Measurements from ENCODE around the gene MT1X.

MT1X gene

GRCh38 chr16:56679818-56680217 is 2.5 kb upstream of the MT1X start:
- no peak for DNase-seq

- no peak for DNase-seq
These were observed 580 bp downstream of the MT1X start for GRCh38 chr16:56682703-56683397.

DNA sequence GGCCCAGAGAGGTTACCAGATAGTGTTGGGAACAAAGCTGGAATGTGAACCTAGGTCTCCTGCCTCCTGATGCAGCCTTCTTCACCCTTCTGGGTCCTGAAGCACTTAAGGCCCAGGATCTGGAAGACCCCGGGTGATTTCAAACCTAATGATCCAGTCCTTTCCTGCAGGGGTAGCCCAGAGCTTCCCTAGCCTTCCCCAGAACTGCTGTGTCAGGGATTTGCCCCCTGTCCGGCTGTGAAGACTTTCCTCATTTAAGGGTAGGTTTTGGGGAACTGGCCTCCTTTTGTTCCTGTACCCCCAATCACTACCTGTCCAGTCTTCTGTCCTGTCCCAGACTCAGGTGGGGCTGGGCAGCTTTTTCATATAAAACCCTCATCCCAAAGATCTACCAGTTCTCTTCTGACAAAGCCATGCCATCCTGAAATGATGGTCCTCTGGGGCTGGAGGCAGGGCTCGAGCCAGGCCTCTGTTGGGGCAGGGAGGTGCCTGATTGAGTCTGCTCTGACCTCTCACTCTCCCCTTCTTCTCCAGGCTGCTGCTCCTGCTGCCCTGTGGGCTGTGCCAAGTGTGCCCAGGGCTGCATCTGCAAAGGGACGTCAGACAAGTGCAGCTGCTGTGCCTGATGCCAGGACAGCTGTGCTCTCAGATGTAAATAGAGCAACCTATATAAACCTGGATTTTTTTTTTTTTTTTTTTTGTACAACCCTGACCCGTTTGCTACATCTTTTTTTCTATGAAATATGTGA is 1.3 kb downstream of the MT1X start:
- no peak for DNase-seq

DNA sequence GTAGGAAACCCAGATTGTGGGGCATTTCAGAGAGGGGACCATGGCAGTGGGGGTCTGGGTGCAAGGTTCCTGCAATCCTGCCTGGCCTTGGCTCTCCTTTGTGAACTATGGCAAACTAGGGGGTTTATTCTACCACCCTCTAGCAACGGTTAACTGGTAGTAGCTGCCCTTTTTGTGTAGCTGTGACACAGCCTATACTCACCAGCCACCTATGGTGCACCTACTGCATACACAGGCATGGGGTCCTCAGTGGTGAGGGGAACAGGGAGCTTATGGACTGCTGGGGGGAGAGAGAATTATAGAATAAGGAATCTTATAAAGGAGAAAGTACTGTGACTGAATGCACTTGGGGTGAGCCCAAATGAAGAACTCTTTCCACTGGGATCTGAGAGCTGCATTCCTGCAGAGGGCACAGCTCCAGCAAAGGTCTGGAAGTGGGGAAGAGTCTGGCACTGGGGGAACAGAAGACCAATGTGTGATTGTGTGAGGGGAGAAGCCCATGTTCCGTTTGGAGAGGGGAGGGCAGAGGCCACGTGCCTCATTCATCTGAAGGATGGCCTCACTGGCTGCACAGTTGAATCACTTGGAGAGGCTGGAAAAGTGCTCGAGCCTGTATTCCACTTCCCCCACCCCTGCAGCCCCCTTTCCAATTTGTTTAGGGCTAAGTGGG is 2.1 kb downstream of the MT1X start:
- DNase-seq: no peak

- DNase-seq: no peak
These were observed 2.8 kb downstream of the MT1X start for GRCh38 chr16:56684926-56685590.

- no peak for DNase-seq
These were observed 4.5 kb downstream of the MT1X start for GRCh38 chr16:56686758-56687157.

GRCh38 chr16:56688762-56689161 is 6.5 kb downstream of the MT1X start:
- DNase-seq: peak; percentile 23

GRCh38 chr16:56689171-56689570 is 6.9 kb downstream of the MT1X start:
- peak; percentile 23 for DNase-seq

- no peak for DNase-seq
These were observed 8.3 kb downstream of the MT1X start for GRCh38 chr16:56690420-56691122.

GRCh38 chr16:56691885-56692284 is 9.6 kb downstream of the MT1X start:
- DNase-seq: no peak

GRCh38 chr16:56695246-56695645 is 13.0 kb downstream of the MT1X start:
- no peak for DNase-seq

DNA sequence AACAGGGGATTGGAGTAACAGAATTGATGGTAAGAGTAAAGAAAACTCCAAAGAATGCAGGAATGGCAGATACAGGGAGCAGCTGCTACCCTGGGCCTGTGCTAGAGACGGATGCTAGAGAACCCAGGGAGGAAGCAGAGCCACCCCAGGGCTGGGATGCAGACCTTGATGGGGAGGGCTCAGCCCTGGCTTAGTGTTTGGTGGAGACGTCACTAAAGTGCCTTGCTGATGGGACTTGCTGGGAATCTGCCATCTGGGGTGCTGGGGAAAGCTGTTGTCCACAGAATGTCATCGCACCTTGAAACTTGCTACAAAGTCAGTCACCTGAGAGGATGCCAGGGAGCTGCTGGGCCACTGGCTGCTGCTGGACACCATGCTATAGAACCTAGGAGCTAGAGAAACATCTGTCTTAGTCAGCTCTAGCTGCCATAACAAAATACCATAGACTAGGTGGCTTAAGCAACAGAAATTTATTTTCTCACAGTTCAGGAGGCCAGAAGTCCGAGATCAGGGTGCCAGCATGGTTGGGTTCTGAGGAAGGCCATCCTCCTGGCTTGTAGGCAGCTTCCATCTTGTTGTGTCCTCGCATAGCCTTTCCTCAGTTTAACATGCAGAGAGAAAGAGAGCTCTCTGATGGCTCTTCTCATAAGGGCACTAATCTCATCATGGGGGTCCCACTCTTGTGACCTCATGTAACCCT is 15.3 kb downstream of the MT1X start:
- no peak for DNase-seq

- DNase-seq: no peak
These were observed 17.9 kb downstream of the MT1X start for GRCh38 chr16:56700195-56700594.

DNA sequence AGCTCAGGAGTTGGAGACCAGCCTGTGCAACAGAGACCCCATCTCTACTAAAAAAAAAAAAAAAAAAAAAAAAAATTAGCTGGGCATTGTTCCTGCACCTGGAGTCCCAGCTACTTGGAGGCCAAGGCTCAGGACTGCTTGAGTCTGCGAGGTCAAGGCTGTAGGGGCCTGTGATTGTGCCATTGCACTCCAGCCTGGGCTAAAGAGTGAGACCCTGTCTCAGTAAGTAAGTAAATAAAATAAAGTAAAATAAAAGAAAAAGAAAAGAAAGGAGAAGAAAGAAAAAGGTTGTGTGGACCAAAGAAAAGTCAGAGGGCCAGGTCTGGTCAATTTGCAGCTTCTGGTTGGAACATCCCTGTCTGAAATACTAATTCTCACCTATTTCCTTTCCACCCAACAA is 18.4 kb downstream of the MT1X start:
- no peak for DNase-seq

GRCh38 chr16:56701534-56701933 is 19.3 kb downstream of the MT1X start:
- no peak for DNase-seq

DNA sequence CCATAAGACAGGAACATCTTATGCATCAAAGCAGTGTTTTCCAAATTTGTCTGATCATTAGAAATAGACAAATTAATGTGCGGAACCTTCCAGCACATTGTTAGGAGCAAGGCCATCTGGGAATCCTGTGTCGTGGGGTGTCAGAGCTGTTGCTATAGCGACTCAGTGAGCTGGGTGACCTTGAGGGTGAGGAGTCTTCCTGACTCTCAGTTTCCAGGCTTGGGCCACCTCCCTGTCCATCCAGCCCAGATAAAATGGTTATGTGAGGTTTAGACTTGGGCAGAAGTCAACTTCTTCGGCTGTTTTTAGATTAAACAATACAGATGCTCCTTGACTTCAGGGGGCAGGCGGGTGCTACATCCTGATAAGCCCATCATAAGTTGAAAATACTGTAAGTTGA is 20.6 kb downstream of the MT1X start:
- DNase-seq: no peak

- DNase-seq: no peak
These were observed 26.5 kb downstream of the MT1X start for GRCh38 chr16:56708525-56709442.

DNA sequence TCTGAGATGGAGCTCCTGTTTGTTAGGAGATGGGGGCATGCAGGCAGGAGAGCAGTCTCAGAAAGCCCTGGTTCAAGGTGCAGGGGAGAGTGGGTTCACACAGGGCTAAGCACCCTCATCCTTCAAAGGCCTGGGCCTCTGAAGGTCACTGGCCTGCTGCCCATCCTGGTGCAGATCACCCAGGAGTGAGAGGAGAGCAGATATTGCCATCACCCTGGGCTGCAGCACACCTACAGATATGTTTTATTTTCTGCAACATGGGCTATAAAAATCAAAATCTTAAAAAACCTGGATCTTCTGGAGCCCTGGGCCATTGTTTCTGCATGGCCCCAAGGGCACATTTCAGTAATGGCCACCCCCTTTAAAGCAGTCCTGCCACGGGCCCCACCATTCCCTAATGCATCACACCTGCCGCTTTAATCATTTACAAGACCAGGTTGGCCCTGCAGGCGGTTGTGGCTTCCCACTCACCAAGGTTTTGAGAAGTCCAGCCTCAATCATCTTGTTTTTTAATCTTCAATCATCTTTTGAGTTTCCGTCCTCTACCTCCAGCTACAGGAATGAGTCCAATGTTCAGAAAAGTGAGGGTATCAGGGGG is 27.3 kb downstream of the MT1X start:
- no peak for DNase-seq

GRCh38 chr16:56710181-56710737 is 28.0 kb downstream of the MT1X start:
- DNase-seq: no peak

DNA sequence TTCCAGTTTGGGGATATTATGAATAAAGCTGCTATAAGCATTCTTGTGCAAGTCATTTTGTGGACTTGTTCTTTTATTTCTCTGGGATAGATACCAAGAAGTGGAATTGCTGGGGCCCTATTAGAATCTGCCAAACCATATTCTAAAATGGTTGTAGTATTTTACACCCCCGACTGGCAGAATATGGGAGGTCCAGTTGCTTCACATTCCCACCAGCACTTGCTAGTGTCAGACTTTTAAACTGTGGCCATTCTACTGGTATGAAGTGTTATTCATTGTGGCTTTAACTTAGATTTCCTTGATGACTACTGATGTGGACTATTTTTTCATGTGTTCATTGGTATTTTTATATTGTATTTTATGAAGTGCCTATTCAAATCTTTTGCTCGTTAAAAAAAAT is 29.6 kb downstream of the MT1X start:
- DNase-seq: no peak

Data from SHP77 treated with DMSO at 0.1 percent for 48 hours (cell line).